ENCODE results near the gene GOLPH3L. TPM values are rescaled to one million over a fixed set of nuclear protein-coding genes. Genes with fewer than 3 reads are reported as not detected.
"Not testable (repeated sequence)": the region's sequence is repeated elsewhere in the genome, so short reads cannot be mapped to it uniquely, and the experiment has no call there.

GOLPH3L gene
- total RNA-seq, 1 experiment from 2014 or later: 68.5 TPM

DNA sequence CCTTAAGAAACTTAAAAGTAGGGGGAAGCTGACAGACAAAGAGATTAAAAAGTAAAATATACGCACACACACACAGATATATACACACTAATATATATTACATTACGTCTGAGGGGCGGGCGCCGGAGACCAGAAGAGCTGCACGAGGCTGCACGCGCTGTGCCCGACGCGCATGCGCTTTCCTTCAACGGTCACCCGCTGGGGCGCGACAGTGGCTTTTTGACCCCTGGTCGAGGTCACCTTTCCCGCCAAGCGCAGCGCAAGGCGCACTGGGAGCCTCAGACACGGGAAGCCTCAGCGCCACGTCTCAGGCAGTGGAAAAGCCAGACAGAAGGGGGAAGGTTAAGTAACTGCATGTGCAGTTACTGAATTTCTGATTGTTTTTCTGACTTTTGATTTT is 23.7 kb upstream of the GOLPH3L start, which contains the start of gene HORMAD1:
TSS of gene HORMAD1 (minus strand) at position 193 of the 400 bp plus-strand sequence. CDS start 1,390 bp downstream, outside the sequence.
- ChIA-PET POLR2A (interaction anchor here (1.0 to 1.5 kb wide), 3 partner anchors 42 to 159 kb away, joined by 4 read pairs; no protein-coding TSS in a partner anchor), CTCF (no interaction called here)
- Mint-ChIP-seq H3K36me3 (ENCODE audit: insufficient read depth, unreplicated experiment) (no peaks in the 10 kb centered on the region), H3K27ac (ENCODE audit: low read depth, unreplicated experiment) (no peak within 1 kb of the TSS), H3K4me3 (ENCODE audit: unreplicated experiment) (no peak within 1 kb of the TSS), H3K9me3 (ENCODE audit: unreplicated experiment) (no peaks in the 10 kb centered on the region), H3K27me3 (ENCODE audit: insufficient read depth, unreplicated experiment) (no peaks in the 10 kb centered on the region), H3K4me1 (ENCODE audit: insufficient read depth, unreplicated experiment) (no peaks in the 10 kb centered on the region)
- DNase-seq (ENCODE audit: unreplicated experiment): no peak
- TF ChIP-seq, protein P1, sequence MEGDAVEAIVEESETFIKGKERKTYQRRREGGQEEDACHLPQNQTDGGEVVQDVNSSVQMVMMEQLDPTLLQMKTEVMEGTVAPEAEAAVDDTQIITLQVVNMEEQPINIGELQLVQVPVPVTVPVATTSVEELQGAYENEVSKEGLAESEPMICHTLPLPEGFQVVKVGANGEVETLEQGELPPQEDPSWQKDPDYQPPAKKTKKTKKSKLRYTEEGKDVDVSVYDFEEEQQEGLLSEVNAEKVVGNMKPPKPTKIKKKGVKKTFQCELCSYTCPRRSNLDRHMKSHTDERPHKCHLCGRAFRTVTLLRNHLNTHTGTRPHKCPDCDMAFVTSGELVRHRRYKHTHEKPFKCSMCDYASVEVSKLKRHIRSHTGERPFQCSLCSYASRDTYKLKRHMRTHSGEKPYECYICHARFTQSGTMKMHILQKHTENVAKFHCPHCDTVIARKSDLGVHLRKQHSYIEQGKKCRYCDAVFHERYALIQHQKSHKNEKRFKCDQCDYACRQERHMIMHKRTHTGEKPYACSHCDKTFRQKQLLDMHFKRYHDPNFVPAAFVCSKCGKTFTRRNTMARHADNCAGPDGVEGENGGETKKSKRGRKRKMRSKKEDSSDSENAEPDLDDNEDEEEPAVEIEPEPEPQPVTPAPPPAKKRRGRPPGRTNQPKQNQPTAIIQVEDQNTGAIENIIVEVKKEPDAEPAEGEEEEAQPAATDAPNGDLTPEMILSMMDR (IDR thresholded peaks at IDR 0.05; ENCODE audit: unreplicated experiment): no peak
- no TSS peak for BruUV-seq (replicated peaks)
- intact Hi-C loops (cut with micrococcal nuclease): no loop called here

DNA sequence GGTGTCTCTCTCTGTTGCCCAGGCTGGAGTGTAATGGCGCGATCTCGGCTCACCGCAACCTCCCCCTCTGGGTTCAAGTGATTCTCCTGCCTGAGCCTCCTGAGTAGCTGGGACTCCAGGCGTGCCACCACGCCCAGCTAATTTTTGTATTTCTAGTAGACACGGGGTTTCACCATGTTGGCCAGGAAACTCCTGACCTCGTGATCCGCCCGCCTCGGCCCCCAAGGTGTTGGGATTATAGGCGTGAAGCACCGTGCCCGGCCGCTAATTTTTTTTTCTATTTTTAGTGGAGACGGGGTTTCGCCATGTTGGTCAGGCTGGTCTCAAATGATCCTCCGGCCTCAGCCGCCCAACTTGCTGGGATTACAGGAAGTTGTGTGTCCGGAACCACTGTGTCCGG is 23.1 kb upstream of the GOLPH3L start:
- H3K27me3 Mint-ChIP-seq (ENCODE audit: insufficient read depth, unreplicated experiment): no peaks in the 10 kb centered on the region
- intact Hi-C loops (cut with micrococcal nuclease): no loop called here
- CTCF ChIA-PET: no interaction called here
- H3K4me1 Mint-ChIP-seq (ENCODE audit: insufficient read depth, unreplicated experiment): no peaks in the 10 kb centered on the region
- H3K4me3 Mint-ChIP-seq (ENCODE audit: unreplicated experiment): no peak overlapping the region
- no peaks in the 10 kb centered on the region for H3K36me3 Mint-ChIP-seq (ENCODE audit: insufficient read depth, unreplicated experiment)
- DNase-seq (ENCODE audit: unreplicated experiment): no peak
- TF ChIP-seq, protein P1 (IDR thresholded peaks at IDR 0.05; ENCODE audit: unreplicated experiment): no peak
- H3K9me3 Mint-ChIP-seq (ENCODE audit: unreplicated experiment): no peaks in the 10 kb centered on the region
- BruUV-seq (replicated peaks): no TSS peak
- no peak overlapping the region for H3K27ac Mint-ChIP-seq (ENCODE audit: low read depth, unreplicated experiment)
- POLR2A ChIA-PET: interaction anchor here (0.6 to 1.5 kb wide), 5 partner anchors 14 to 158 kb away, joined by 3 to 4 read pairs (median 4); no protein-coding TSS in a partner anchor

DNA sequence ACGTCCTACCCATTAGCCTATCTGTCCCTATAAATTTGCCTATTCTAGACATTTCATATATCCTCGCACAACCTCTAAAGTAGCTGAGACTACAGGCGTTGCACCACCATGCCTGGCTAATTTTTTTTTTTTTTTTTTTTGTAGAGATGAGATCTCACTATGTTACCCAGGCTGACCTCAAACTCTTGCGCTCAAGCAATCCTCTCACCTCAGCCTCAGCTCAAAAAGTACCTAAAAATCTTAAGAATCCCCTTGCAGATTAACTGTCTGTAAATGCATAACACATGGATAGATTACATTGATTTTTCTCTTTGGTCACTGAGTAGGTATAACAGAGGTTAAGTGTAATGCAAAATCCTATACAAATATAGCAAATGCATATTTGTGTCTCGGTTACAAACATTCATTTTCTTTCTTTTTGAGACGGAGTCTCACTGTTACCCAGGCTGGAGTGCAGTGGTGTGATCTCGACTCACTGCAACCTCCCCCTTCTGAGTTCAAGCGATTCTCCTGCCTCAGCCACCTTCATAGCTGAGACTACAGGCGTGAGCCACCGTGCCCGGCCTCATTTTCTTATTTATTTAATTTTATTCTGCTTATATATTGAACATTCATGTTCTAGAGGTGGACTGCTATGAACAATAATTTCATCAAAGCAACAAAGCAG is 21.4 kb upstream of the GOLPH3L start:
- CTCF ChIA-PET: interaction anchor here (0.6 kb wide), 1 partner anchor 79 kb away, joined by 4 read pairs; no protein-coding TSS in a partner anchor

DNA sequence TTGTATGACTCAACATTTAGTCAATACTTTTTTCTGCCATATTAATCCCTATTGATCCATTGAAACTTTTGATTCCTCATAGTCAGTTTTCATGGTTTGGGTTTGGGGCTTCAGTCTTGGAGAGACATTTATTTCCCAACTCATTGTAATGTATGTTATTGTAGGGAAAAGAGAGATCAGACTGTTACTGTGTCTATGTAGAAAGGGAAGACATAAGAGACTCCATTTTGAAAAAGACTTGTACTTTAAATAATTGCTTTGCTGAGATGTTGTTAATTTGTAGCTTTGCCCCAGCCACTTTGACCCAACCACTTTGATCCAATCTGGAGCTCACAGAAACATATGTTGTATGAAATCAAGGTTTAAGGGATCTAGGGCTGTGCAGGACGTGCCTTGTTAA is 12.1 kb upstream of the GOLPH3L start:
- H3K4me1 Mint-ChIP-seq (ENCODE audit: insufficient read depth, unreplicated experiment); intact Hi-C loops (cut with micrococcal nuclease); CTCF ChIA-PET; BruUV-seq (replicated peaks); DNase-seq (ENCODE audit: unreplicated experiment); H3K36me3 Mint-ChIP-seq (ENCODE audit: insufficient read depth, unreplicated experiment); H3K27me3 Mint-ChIP-seq (ENCODE audit: insufficient read depth, unreplicated experiment); H3K9me3 Mint-ChIP-seq (ENCODE audit: unreplicated experiment); H3K4me3 Mint-ChIP-seq (ENCODE audit: unreplicated experiment); H3K27ac Mint-ChIP-seq (ENCODE audit: low read depth, unreplicated experiment): not testable (repeated sequence)
- POLR2A ChIA-PET: interaction anchor here (0.6 kb wide), 2 partner anchors 12 to 85 kb away, joined by 3 read pairs; partner anchors contain the start of gene GOLPH3L

More for the DNA sequence above, 21.4 kb upstream of the GOLPH3L start:
- no peak overlapping the region for H3K4me3 Mint-ChIP-seq (ENCODE audit: unreplicated experiment)
- no peaks in the 10 kb centered on the region for H3K4me1 Mint-ChIP-seq (ENCODE audit: insufficient read depth, unreplicated experiment)
- POLR2A ChIA-PET: interaction anchor here (1.0 kb wide), 1 partner anchor 12 kb away, joined by 3 read pairs; no protein-coding TSS in a partner anchor
- intact Hi-C loops (cut with micrococcal nuclease): no loop called here
- H3K27ac Mint-ChIP-seq (ENCODE audit: low read depth, unreplicated experiment): no peak overlapping the region
- DNase-seq (ENCODE audit: unreplicated experiment): no peak
- H3K9me3 Mint-ChIP-seq (ENCODE audit: unreplicated experiment): no peaks in the 10 kb centered on the region
- no peaks in the 10 kb centered on the region for H3K36me3 Mint-ChIP-seq (ENCODE audit: insufficient read depth, unreplicated experiment)
- BruUV-seq (replicated peaks): no TSS peak
- H3K27me3 Mint-ChIP-seq (ENCODE audit: insufficient read depth, unreplicated experiment): no peaks in the 10 kb centered on the region
- TF ChIP-seq, protein P1 (IDR thresholded peaks at IDR 0.05; ENCODE audit: unreplicated experiment): no peak
